Occipital lobe (tissue), 2 donors: ENCODE results near the gene TMEM123. TPM values are rescaled to one million over a fixed set of nuclear protein-coding genes. Genes with fewer than 3 reads are reported as not detected.
"Not testable (repeated sequence)": the region's sequence is repeated elsewhere in the genome, so short reads cannot be mapped to it uniquely, and the experiment has no call there.

Experiments
- DNase-seq: peaks from one replicate; lab custom pipeline; 2025; lab: John Stamatoyannopoulos, UW
- total RNA-seq: library from RNA; depleted of rRNA; stranded (reverse); fragments of >200 nt; gene quantifications from one replicate; pipeline ENCODE4 v1.2.3, GENCODE V29; 2014

The TMEM123 gene
- total RNA-seq, 1 donor from 2014 or later: 101 TPM

- no peak for DNase-seq
These were observed 2.7 kb downstream of the TMEM123 start for GRCh38 chr11:102449651-102450570.

GRCh38 chr11:102448869-102449224 lies 3.7 kb downstream of the TMEM123 start:
- DNase-seq: no peak

GRCh38 chr11:102447941-102448868 lies 4.4 kb downstream of the TMEM123 start:
- no peak for DNase-seq

GRCh38 chr11:102447193-102447592 lies 5.4 kb downstream of the TMEM123 start:
- no peak for DNase-seq

- no peak for DNase-seq
These were observed 6.0 kb downstream of the TMEM123 start for GRCh38 chr11:102446606-102447005.

- DNase-seq: not testable (repeated sequence)
These were observed 7.9 kb downstream of the TMEM123 start for GRCh38 chr11:102444693-102445092.

- not testable (repeated sequence) for DNase-seq
These were observed 8.4 kb downstream of the TMEM123 start for GRCh38 chr11:102444142-102444541.

GRCh38 chr11:102439063-102439363 lies 13.6 kb downstream of the TMEM123 start:
- not testable (repeated sequence) for DNase-seq

GRCh38 chr11:102438311-102439062 lies 14.1 kb downstream of the TMEM123 start:
- no peak for DNase-seq

- no peak for DNase-seq
These were observed 14.8 kb downstream of the TMEM123 start for GRCh38 chr11:102437727-102438126.

GRCh38 chr11:102436976-102437375 lies 15.6 kb downstream of the TMEM123 start:
- no peak for DNase-seq

GRCh38 chr11:102436561-102436960 lies 16.0 kb downstream of the TMEM123 start:
- DNase-seq: no peak

- no peak for DNase-seq
These were observed 16.9 kb downstream of the TMEM123 start for GRCh38 chr11:102435688-102436087.

- DNase-seq: not testable (repeated sequence)
These were observed 19.0 kb downstream of the TMEM123 start for GRCh38 chr11:102433571-102433970.

GRCh38 chr11:102432560-102432959 lies 20.0 kb downstream of the TMEM123 start:
- DNase-seq: not testable (repeated sequence)

GRCh38 chr11:102431404-102431803 lies 21.2 kb downstream of the TMEM123 start:
- DNase-seq: no peak

GRCh38 chr11:102430158-102430836 lies 22.3 kb downstream of the TMEM123 start:
- no peak for DNase-seq

- DNase-seq: no peak
These were observed 22.9 kb downstream of the TMEM123 start for GRCh38 chr11:102429691-102430090.

- no peak for DNase-seq
These were observed 23.3 kb downstream of the TMEM123 start for GRCh38 chr11:102429226-102429625.

- no peak for DNase-seq
These were observed 23.9 kb downstream of the TMEM123 start for GRCh38 chr11:102428696-102429095.

- no peak for DNase-seq
These were observed 25.5 kb downstream of the TMEM123 start for GRCh38 chr11:102427068-102427467.
